GM18873 (cell line): ENCODE measurements around the gene STEAP3.
"Not testable (repeated sequence)": the region's sequence is repeated elsewhere in the genome, so short reads cannot be mapped to it uniquely, and the experiment has no call there.

ENCODE experiments used
- ATAC-seq: cut with Tn5 transposase; IDR thresholded peaks from one replicate; pipeline ENCODE4 v1.9.1; 2021; ENCODE audit warnings: mild to moderate bottlenecking, moderate library complexity, moderate number of reproducible peaks; ENCODE audit not compliant: unreplicated experiment, low FRiP score

The STEAP3 gene

GRCh38 chr2:119259296-119259860 lies 35.7 kb downstream of the STEAP3 start:
- ATAC-seq = no peak

- no peak for ATAC-seq
Observed at GRCh38 chr2:119260646-119261492, 37.2 kb downstream of the STEAP3 start.

GRCh38 chr2:119261493-119262225 lies 38.0 kb downstream of the STEAP3 start:
- no peak for ATAC-seq

GRCh38 chr2:119263025-119263424 lies 39.4 kb downstream of the STEAP3 start:
- ATAC-seq = no peak

- no peak for ATAC-seq
Observed at GRCh38 chr2:119263656-119264055, 40.0 kb downstream of the STEAP3 start.

GRCh38 chr2:119264781-119265692 lies 41.4 kb downstream of the STEAP3 start:
- ATAC-seq = peak; percentile 87

- ATAC-seq = no peak
Observed at GRCh38 chr2:119265693-119266066, 42.0 kb downstream of the STEAP3 start.

- ATAC-seq = no peak
Observed at GRCh38 chr2:119266091-119266589, 42.5 kb downstream of the STEAP3 start.

- ATAC-seq = no peak
Observed at GRCh38 chr2:119267604-119268003, 44.0 kb downstream of the STEAP3 start.

- no peak for ATAC-seq
Observed at GRCh38 chr2:119276864-119277263, 53.2 kb downstream of the STEAP3 start.

- ATAC-seq = not testable (repeated sequence)
Observed at GRCh38 chr2:119278385-119278784, 54.8 kb downstream of the STEAP3 start.

- ATAC-seq = no peak
Observed at GRCh38 chr2:119278946-119279345, 55.3 kb downstream of the STEAP3 start.

- ATAC-seq = no peak
Observed at GRCh38 chr2:119279666-119280065, 56.0 kb downstream of the STEAP3 start.

- no peak for ATAC-seq
Observed at GRCh38 chr2:119280680-119281079, 57.0 kb downstream of the STEAP3 start.

GRCh38 chr2:119282146-119282995 lies 58.7 kb downstream of the STEAP3 start:
- ATAC-seq = no peak

- no peak for ATAC-seq
Observed at GRCh38 chr2:119282996-119283511, 59.4 kb downstream of the STEAP3 start.

GRCh38 chr2:119283873-119284331 lies 60.3 kb downstream of the STEAP3 start:
- ATAC-seq = no peak

- ATAC-seq = no peak
Observed at GRCh38 chr2:119286661-119287060, 63.0 kb downstream of the STEAP3 start.

GRCh38 chr2:119288576-119288975 lies 64.9 kb downstream of the STEAP3 start:
- ATAC-seq = no peak
